Middle frontal gyrus (tissue), 1 donor: ENCODE results near the gene CNKSR2.
"Not testable (repeated sequence)": the region's sequence is repeated elsewhere in the genome, so short reads cannot be mapped to it uniquely, and the experiment has no call there.

Experiments
- DNase-seq: peaks from one replicate; pipeline ENCODE4 v3.0.0-alpha.2; 2015; ENCODE audit warnings: low spot score; ENCODE audit errors: extremely low spot score

Gene CNKSR2

GRCh38 chrX:21438792-21439191 is 64.6 kb downstream of the CNKSR2 start:
- no peak for DNase-seq

DNA sequence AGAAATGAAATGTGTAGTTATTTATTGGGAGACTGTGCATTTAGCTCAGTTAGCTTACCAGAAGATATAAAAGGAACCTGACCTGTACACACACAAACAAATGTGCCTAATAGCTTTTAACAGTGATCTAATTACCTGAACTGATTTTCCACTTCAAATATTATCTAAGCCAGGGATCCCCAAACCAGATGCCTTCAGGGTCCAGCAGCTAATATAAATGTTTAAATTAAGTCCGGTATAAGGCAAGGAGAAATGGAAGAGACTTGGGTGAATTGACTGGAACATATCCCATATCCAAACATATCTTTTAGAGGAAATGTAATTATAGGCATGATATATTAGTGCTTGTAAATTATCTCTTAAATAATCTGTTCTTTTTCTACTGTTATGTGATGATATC is 66.7 kb downstream of the CNKSR2 start:
- DNase-seq, result no peak

DNA sequence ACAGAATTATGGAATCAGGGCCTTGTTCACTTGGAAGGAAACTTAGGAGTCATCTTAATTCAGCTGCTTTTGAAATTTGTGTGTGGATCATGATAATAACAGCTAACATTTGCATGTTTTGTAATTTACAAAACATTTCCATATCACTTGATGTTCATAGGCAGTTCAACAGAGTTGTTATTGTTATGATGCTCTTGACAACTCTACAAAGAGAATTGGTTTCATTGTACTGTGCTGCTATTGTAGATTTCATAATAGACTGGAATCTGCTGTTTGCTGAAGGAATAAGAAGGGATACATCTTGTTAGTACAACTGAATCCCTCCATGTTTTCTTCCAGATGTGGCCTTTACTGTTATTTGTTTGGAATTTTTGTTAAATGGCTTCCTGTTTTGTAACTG is 83.5 kb downstream of the CNKSR2 start:
- no peak for DNase-seq

- DNase-seq, result no peak
These were observed 94.9 kb downstream of the CNKSR2 start for GRCh38 chrX:21469071-21469470.

- DNase-seq, result no peak
These were observed 102.7 kb downstream of the CNKSR2 start for GRCh38 chrX:21476909-21477308.

GRCh38 chrX:21479695-21480270 is 105.6 kb downstream of the CNKSR2 start:
- no peak for DNase-seq

DNA sequence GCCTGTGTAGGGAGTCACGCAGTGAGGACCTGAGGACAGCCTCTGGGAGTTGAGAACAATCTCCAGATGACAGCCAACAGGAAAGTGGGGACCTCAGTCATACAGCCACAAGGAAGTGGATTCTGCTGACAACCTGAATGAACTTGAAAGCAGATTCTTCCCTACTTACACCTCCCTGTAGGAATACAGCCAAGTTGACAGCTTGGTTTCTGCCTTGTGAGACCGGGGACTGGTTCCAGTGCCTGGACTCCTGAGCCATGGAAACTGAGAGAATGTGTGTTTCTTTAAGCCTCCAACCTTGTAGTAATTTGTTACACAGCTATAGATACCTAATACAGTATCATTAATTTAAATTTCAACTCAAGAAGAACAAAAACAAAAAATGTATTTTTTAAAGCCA is 107.5 kb downstream of the CNKSR2 start:
- DNase-seq, result no peak

GRCh38 chrX:21484051-21484450 is 109.8 kb downstream of the CNKSR2 start:
- DNase-seq, result not testable (repeated sequence)

- no peak for DNase-seq
These were observed 113.6 kb downstream of the CNKSR2 start for GRCh38 chrX:21487832-21488231.

DNA sequence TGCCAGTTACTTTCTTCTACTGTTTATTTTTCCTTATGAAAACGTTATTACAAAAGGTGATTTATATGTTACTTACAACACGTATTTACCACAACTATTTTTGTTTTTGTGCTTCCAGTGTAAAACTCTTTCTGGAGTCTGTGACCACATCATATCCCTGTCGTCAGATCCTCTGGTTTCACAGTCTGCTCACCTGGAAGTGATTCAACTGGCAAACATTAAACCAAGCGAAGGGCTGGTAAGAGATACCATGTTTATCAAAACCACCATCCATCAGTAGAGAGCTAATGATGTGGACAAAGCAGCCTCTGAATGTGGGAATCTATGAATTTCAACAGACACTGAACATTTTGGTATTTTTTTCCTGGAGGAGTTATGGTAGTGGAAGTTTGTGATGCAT is 116.1 kb downstream of the CNKSR2 start:
- DNase-seq, result no peak

- no peak for DNase-seq
These were observed 119.1 kb downstream of the CNKSR2 start for GRCh38 chrX:21493226-21493830.

DNA sequence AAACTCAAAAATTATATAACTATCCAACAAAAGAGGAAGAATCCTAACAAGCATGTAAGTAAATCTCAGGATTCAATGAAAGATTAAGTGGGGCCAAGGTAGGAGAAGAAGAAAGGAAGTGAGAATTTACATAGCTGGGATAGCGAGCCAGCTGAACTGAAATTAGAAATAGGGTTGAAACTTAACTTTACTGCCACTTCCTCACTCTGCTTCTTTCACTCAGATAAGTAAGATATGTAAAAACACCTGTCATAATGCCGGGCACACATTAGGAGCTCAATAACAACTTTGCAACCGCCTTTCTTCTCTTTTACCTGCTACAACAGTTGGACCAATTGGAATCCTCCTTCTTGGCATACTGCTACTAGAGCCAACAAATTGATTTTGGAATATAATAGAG is 129.4 kb downstream of the CNKSR2 start:
- DNase-seq, result no peak

DNA sequence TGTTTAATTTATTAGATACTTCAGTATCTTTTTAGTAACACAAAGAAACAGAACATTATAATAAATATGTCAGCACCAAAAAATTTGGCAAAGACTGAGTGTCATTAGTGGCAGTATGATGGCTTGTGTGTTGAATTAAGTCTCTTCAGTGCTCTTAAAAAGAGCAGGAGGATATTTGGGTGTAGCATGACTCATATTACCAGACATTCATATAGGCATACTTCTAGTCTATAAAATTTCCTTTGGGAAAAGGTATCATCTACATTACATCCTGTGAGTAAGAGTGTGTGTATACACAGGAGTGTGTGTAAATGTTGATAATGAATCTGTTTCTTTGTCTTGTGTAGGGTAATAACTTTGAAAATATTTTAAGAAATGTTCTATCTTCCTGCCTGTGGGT is 135.7 kb downstream of the CNKSR2 start:
- no peak for DNase-seq

GRCh38 chrX:21524008-21524407 is 149.8 kb downstream of the CNKSR2 start:
- DNase-seq, result no peak

DNA sequence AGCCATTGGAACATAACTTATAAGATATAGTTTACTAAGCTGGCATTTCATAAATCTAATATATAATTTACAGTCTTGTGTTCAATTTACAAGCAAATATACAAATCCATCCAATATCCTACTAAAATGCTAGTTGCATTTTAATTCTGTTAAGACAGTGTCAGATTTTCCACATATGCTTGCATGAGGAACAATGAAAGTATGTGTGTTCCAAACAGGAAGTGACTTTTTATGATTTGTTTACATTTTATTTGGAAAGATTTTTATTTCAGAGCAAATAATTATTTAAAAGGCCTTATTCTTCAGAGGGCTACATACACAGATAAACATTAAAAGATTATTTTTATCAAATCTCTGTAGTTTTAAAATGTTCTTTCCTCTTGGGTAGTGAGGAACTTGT is 153.9 kb downstream of the CNKSR2 start:
- no peak for DNase-seq

- no peak for DNase-seq
These were observed 155.6 kb downstream of the CNKSR2 start for GRCh38 chrX:21529771-21530170.

GRCh38 chrX:21544642-21545041 is 170.4 kb downstream of the CNKSR2 start:
- DNase-seq, result not testable (repeated sequence)

- no peak for DNase-seq
These were observed 185.2 kb downstream of the CNKSR2 start for GRCh38 chrX:21559417-21559816.

DNA sequence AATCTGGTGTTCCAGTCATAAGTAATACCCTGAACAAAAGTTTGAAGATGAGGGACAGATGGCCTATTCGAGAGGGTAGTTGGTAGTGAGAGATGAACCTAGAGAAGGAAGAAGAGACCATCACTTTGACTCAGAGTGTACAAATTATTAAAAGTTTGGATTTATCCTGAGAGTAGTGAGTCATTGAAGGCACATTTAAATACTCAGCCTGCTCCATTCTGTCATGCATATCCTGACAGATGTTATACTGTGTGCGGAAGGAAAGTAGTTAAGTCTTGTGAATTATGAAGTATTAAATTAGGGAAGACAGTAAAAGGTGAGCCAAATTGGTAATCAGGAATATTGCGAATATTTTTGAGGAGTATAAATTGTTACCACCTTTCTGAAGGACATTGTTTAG is 190.8 kb downstream of the CNKSR2 start:
- DNase-seq, result no peak

GRCh38 chrX:21574793-21575192 is 200.6 kb downstream of the CNKSR2 start:
- DNase-seq, result no peak

DNA sequence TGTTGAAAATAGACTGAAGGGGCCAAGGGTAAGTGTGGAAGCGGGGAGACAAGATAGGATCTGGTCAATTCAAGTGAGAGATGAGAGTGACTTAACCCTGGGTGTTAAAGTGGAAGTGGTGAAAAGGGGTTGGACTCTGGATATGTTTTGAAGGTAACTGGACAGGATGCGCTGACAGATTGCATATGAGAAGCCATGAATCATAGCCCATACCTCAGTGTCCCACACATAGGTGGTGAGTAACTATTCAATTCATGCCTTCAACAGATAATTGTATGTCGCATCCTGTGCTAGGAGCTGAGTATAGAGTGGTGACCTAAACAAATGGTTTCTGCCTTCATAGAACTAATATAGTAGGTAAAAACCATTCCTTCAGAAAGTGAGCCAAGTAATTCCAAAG is 207.3 kb downstream of the CNKSR2 start:
- DNase-seq, result no peak

DNA sequence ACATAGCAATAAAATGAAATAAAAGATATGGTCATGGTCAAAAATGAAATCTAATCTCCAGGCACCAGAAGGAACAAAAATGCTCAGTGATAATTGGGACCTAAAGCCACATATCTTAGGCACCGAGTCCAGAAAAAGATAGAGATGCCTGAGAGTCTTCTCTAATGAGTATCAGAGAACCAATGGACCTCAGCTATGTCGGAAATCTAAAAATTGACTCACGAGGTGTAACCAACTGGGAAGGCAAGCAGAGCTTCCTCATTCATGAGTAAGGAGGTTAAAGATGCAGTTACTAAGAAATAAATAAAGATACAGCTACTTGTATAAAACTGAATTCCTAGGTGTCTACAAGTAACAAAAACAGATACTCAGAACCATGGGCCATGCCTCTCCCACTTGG is 211.8 kb downstream of the CNKSR2 start:
- DNase-seq, result no peak

GRCh38 chrX:21590012-21590776 is 216.0 kb downstream of the CNKSR2 start:
- DNase-seq, result no peak
